ENCODE data around the gene SPRED2.

The SPRED2 gene

GRCh38 chr2:65388596-65389390, 43.6 kb downstream of the SPRED2 start:
- DNase-seq (ENCODE audit: low read depth in 1 of 2, low spot score in 1 of 2): no peak
- no peak for TF ChIP-seq GABPA (IDR thresholded peaks at IDR 0.05; ENCODE audit: low read depth)
- no peak for TF ChIP-seq CTCF (IDR thresholded peaks at IDR 0.05; ENCODE audit: insufficient read depth, low read length)
- TF ChIP-seq SPI1 (IDR thresholded peaks at IDR 0.05; ENCODE audit: borderline replicate concordance, low read depth): no peak
- no peak for TF ChIP-seq REST (IDR thresholded peaks at IDR 0.05; ENCODE audit: insufficient replicate concordance, low read depth)
- TF ChIP-seq POLR2AphosphoS5 (IDR thresholded peaks at IDR 0.05; ENCODE audit: low read depth): no peak
- Histone ChIP-seq H3K27me3 (ENCODE audit: insufficient read depth, poor library complexity, severe bottlenecking) (no peaks in the 10 kb centered on the region), H3K27ac (replicated peaks) (no peak overlapping the region), H3K4me3 (replicated peaks; ENCODE audit: insufficient read depth, low read length) (no peak overlapping the region)

GRCh38 chr2:65388051-65388531, 44.3 kb downstream of the SPRED2 start:
- Histone ChIP-seq H3K27me3 (ENCODE audit: insufficient read depth, poor library complexity, severe bottlenecking) (no peaks in the 10 kb centered on the region), H3K27ac (replicated peaks) (no peak overlapping the region), H3K4me3 (replicated peaks; ENCODE audit: insufficient read depth, low read length) (no peak overlapping the region)
- DNase-seq (ENCODE audit: low read depth in 1 of 2, low spot score in 1 of 2): no peak
- TF ChIP-seq SPI1 (IDR thresholded peaks at IDR 0.05; ENCODE audit: borderline replicate concordance, low read depth): no peak

GRCh38 chr2:65386989-65387388, 45.4 kb downstream of the SPRED2 start:
- no peak for DNase-seq (ENCODE audit: low read depth in 1 of 2, low spot score in 1 of 2)
- Histone ChIP-seq H3K4me3 (replicated peaks; ENCODE audit: insufficient read depth, low read length) (no peak overlapping the region), H3K27ac (replicated peaks) (no peak overlapping the region), H3K27me3 (ENCODE audit: insufficient read depth, poor library complexity, severe bottlenecking) (no peaks in the 10 kb centered on the region)
- no peak for TF ChIP-seq CTCF (IDR thresholded peaks at IDR 0.05; ENCODE audit: insufficient read depth, low read length)
- no peak for TF ChIP-seq POLR2AphosphoS5 (IDR thresholded peaks at IDR 0.05; ENCODE audit: low read depth)
- no peak for TF ChIP-seq GABPA (IDR thresholded peaks at IDR 0.05; ENCODE audit: low read depth)
- no peak for TF ChIP-seq REST (IDR thresholded peaks at IDR 0.05; ENCODE audit: insufficient replicate concordance, low read depth)
- TF ChIP-seq SPI1 (IDR thresholded peaks at IDR 0.05; ENCODE audit: borderline replicate concordance, low read depth): no peak

GRCh38 chr2:65386344-65386743, 46.1 kb downstream of the SPRED2 start:
- Histone ChIP-seq H3K27ac (replicated peaks) (no peak overlapping the region), H3K4me3 (replicated peaks; ENCODE audit: insufficient read depth, low read length) (no peak overlapping the region), H3K27me3 (ENCODE audit: insufficient read depth, poor library complexity, severe bottlenecking) (no peaks in the 10 kb centered on the region)
- DNase-seq (ENCODE audit: low read depth in 1 of 2, low spot score in 1 of 2): no peak
- TF ChIP-seq REST (IDR thresholded peaks at IDR 0.05; ENCODE audit: insufficient replicate concordance, low read depth) (no peak), GABPA (IDR thresholded peaks at IDR 0.05; ENCODE audit: low read depth) (no peak), POLR2AphosphoS5 (IDR thresholded peaks at IDR 0.05; ENCODE audit: low read depth) (no peak), CTCF (IDR thresholded peaks at IDR 0.05; ENCODE audit: insufficient read depth, low read length) (no peak), SPI1 (IDR thresholded peaks at IDR 0.05; ENCODE audit: borderline replicate concordance, low read depth) (no peak)
